ENCODE measurements around the gene VSX2.

Gene VSX2

GRCh38 chr14:74238974-74239847, at the start of gene VSX2:
TSS of gene VSX2 (plus strand) at chr14:74239449. CDS start at chr14:74239562, 113 bp downstream.
- Mint-ChIP-seq H3K9me3 (no peaks in the 10 kb centered on the region), H3K27me3 (ENCODE audit: low read depth) (peaks cover 63% of the 10 kb centered on the region), H3K27ac (no peak within 1 kb of the TSS), H3K4me3 (no peak within 1 kb of the TSS), H3K4me1 (ENCODE audit: low read depth) (peaks cover 10% of the 10 kb centered on the region), H3K36me3 (ENCODE audit: low read depth) (peaks cover 2% of the 10 kb centered on the region)
- no peak for DNase-seq (ENCODE audit: low spot score)

GRCh38 chr14:74190927-74191575, 48.2 kb upstream of the VSX2 start:
- Mint-ChIP-seq H3K36me3 (ENCODE audit: low read depth) (no peaks in the 10 kb centered on the region), H3K4me3 (no peak overlapping the region), H3K4me1 (ENCODE audit: low read depth) (no peaks in the 10 kb centered on the region)

GRCh38 chr14:74194506-74195274, 44.6 kb upstream of the VSX2 start:
- no peak for DNase-seq (ENCODE audit: low spot score)
- Mint-ChIP-seq H3K4me3 (no peak overlapping the region), H3K4me1 (ENCODE audit: low read depth) (no peaks in the 10 kb centered on the region), H3K27me3 (ENCODE audit: low read depth) (no peaks in the 10 kb centered on the region), H3K36me3 (ENCODE audit: low read depth) (peaks cover 3% of the 10 kb centered on the region), H3K9me3 (no peaks in the 10 kb centered on the region), H3K27ac (no peak overlapping the region)

More at GRCh38 chr14:74190927-74191575, 48.2 kb upstream of the VSX2 start:
- no peak overlapping the region for H3K27ac Mint-ChIP-seq
- no peaks in the 10 kb centered on the region for H3K27me3 Mint-ChIP-seq (ENCODE audit: low read depth)
- no peaks in the 10 kb centered on the region for H3K9me3 Mint-ChIP-seq
- no peak for DNase-seq (ENCODE audit: low spot score)

GRCh38 chr14:74195623-74196022, 43.6 kb upstream of the VSX2 start:
- Mint-ChIP-seq H3K36me3 (ENCODE audit: low read depth) (peaks cover 5% of the 10 kb centered on the region), H3K27me3 (ENCODE audit: low read depth) (no peaks in the 10 kb centered on the region), H3K4me1 (ENCODE audit: low read depth) (no peaks in the 10 kb centered on the region), H3K4me3 (no peak overlapping the region), H3K9me3 (no peaks in the 10 kb centered on the region), H3K27ac (no peak overlapping the region)
- DNase-seq (ENCODE audit: low spot score): no peak

GRCh38 chr14:74198441-74199234, 40.6 kb upstream of the VSX2 start:
- Mint-ChIP-seq H3K27me3 (ENCODE audit: low read depth) (no peaks in the 10 kb centered on the region), H3K9me3 (no peaks in the 10 kb centered on the region), H3K36me3 (ENCODE audit: low read depth) (peaks cover 7% of the 10 kb centered on the region), H3K4me1 (ENCODE audit: low read depth) (no peaks in the 10 kb centered on the region), H3K27ac (no peak overlapping the region), H3K4me3 (no peak overlapping the region)
- no peak for DNase-seq (ENCODE audit: low spot score)

GRCh38 chr14:74202113-74202512, 37.1 kb upstream of the VSX2 start:
- Mint-ChIP-seq H3K9me3 (no peaks in the 10 kb centered on the region), H3K36me3 (ENCODE audit: low read depth) (peaks cover 7% of the 10 kb centered on the region), H3K4me3 (no peak overlapping the region), H3K27ac (no peak overlapping the region), H3K4me1 (ENCODE audit: low read depth) (no peaks in the 10 kb centered on the region), H3K27me3 (ENCODE audit: low read depth) (no peaks in the 10 kb centered on the region)
- DNase-seq (ENCODE audit: low spot score): no peak

GRCh38 chr14:74203639-74204038, 35.6 kb upstream of the VSX2 start:
- H3K9me3 Mint-ChIP-seq: no peaks in the 10 kb centered on the region
- no peaks in the 10 kb centered on the region for H3K4me1 Mint-ChIP-seq (ENCODE audit: low read depth)
- H3K36me3 Mint-ChIP-seq (ENCODE audit: low read depth): peaks cover 7% of the 10 kb centered on the region
- H3K4me3 Mint-ChIP-seq: no peak overlapping the region
- H3K27me3 Mint-ChIP-seq (ENCODE audit: low read depth): no peaks in the 10 kb centered on the region
- no peak overlapping the region for H3K27ac Mint-ChIP-seq
- no peak for DNase-seq (ENCODE audit: low spot score)

GRCh38 chr14:74204491-74204890, 34.8 kb upstream of the VSX2 start:
- Mint-ChIP-seq H3K9me3 (no peaks in the 10 kb centered on the region), H3K36me3 (ENCODE audit: low read depth) (peaks cover 4% of the 10 kb centered on the region), H3K4me1 (ENCODE audit: low read depth) (no peaks in the 10 kb centered on the region), H3K4me3 (no peak overlapping the region), H3K27me3 (ENCODE audit: low read depth) (no peaks in the 10 kb centered on the region), H3K27ac (no peak overlapping the region)
- no peak for DNase-seq (ENCODE audit: low spot score)

- peaks cover under 1% of the 10 kb centered on the region for H3K36me3 Mint-ChIP-seq (ENCODE audit: low read depth)
- no peaks in the 10 kb centered on the region for H3K27me3 Mint-ChIP-seq (ENCODE audit: low read depth)
- no peak overlapping the region for H3K27ac Mint-ChIP-seq
- no peak overlapping the region for H3K4me3 Mint-ChIP-seq
- DNase-seq (ENCODE audit: low spot score): no peak
- H3K9me3 Mint-ChIP-seq: no peaks in the 10 kb centered on the region
- no peaks in the 10 kb centered on the region for H3K4me1 Mint-ChIP-seq (ENCODE audit: low read depth)
Observed at GRCh38 chr14:74205882-74206281, 33.4 kb upstream of the VSX2 start.

- no peaks in the 10 kb centered on the region for H3K36me3 Mint-ChIP-seq (ENCODE audit: low read depth)
- DNase-seq (ENCODE audit: low spot score): no peak
- H3K27ac Mint-ChIP-seq: no peak overlapping the region
- H3K4me1 Mint-ChIP-seq (ENCODE audit: low read depth): no peaks in the 10 kb centered on the region
- H3K9me3 Mint-ChIP-seq: no peaks in the 10 kb centered on the region
- peaks cover 4% of the 10 kb centered on the region for H3K27me3 Mint-ChIP-seq (ENCODE audit: low read depth)
- H3K4me3 Mint-ChIP-seq: no peak overlapping the region
Observed at GRCh38 chr14:74207943-74208342, 31.3 kb upstream of the VSX2 start.

- no peak overlapping the region for H3K4me3 Mint-ChIP-seq
- no peaks in the 10 kb centered on the region for H3K4me1 Mint-ChIP-seq (ENCODE audit: low read depth)
- H3K27me3 Mint-ChIP-seq (ENCODE audit: low read depth): peaks cover 4% of the 10 kb centered on the region
- no peaks in the 10 kb centered on the region for H3K36me3 Mint-ChIP-seq (ENCODE audit: low read depth)
- no peak for DNase-seq (ENCODE audit: low spot score)
- H3K27ac Mint-ChIP-seq: no peak overlapping the region
- no peaks in the 10 kb centered on the region for H3K9me3 Mint-ChIP-seq
Observed at GRCh38 chr14:74208642-74209041, 30.6 kb upstream of the VSX2 start.

- Mint-ChIP-seq H3K36me3 (ENCODE audit: low read depth) (no peaks in the 10 kb centered on the region), H3K27me3 (ENCODE audit: low read depth) (peaks cover 4% of the 10 kb centered on the region), H3K9me3 (no peaks in the 10 kb centered on the region), H3K4me3 (no peak overlapping the region), H3K4me1 (ENCODE audit: low read depth) (no peaks in the 10 kb centered on the region), H3K27ac (no peak overlapping the region)
- no peak for DNase-seq (ENCODE audit: low spot score)
Observed at GRCh38 chr14:74211945-74212580, 27.2 kb upstream of the VSX2 start.
